OCI-LY3 (cell line): Measurements from ENCODE around the gene TEX19.

Source experiments
- H2AFZ ChIP-seq: fragments of 200-600, 300-600 bp; shearing (Covaris generic); 2 replicates; pipeline ENCODE4 v1.6.0; 2014; ENCODE audit warnings: antibody characterized with exemption, low read depth, low read length
- H3K27ac ChIP-seq: fragments of 200-600, 300-600 bp; sonication (generic); 2 replicates; pipeline ENCODE4 v1.5.1; 2014; ENCODE audit warnings: mild to moderate bottlenecking, low read length, moderate library complexity, mixed read lengths
- H3K27me3 ChIP-seq: fragments of 200-600, 300-600 bp; sonication (generic); 2 replicates; pipeline ENCODE4 v1.6.1; 2014; ENCODE audit warnings: low read depth, low read length, mixed read lengths
- H3K36me3 ChIP-seq: fragments of 200-600, 300-600 bp; sonication (generic); replicated peaks from 2 replicates; pipeline ENCODE3; 2014; ENCODE audit warnings: low read depth, low read length, mixed read lengths
- H3K4me1 ChIP-seq: fragments of 300-600, 200-600 bp; sonication (generic); 2 replicates; pipeline ENCODE4 v1.6.1; 2014; ENCODE audit warnings: low read length, mixed read lengths
- H3K4me2 ChIP-seq: fragments of 200-600, 300-600 bp; sonication (generic); 2 replicates; pipeline ENCODE4 v1.6.1; 2014; ENCODE audit warnings: low read length, mixed read lengths
- H3K4me3 ChIP-seq: fragments of 300-600, 200-600 bp; sonication (generic); 2 replicates; pipeline ENCODE4 v1.5.1; 2014; ENCODE audit warnings: antibody characterized with exemption, mild to moderate bottlenecking, low read length, moderate library complexity
- H3K79me2 ChIP-seq: fragments of 300-600, 200-600 bp; shearing (Covaris generic); 2 replicates; pipeline ENCODE4 v1.6.1; 2014; ENCODE audit warnings: mild to moderate bottlenecking, low read length, mixed read lengths
- H3K9ac ChIP-seq: fragments of 300-600, 200-600 bp; shearing (Covaris generic); 2 replicates; pipeline ENCODE4 v1.6.0; 2014; ENCODE audit warnings: mild to moderate bottlenecking, low read length, moderate library complexity
- H3K9me3 ChIP-seq: fragments of 200-600, 300-600 bp; shearing (Covaris generic); 2 replicates; pipeline ENCODE4 v1.6.1; 2014; ENCODE audit warnings: low read length, mixed read lengths; ENCODE audit not compliant: insufficient read depth
- H4K20me1 ChIP-seq: fragments of 200-600, 300-600 bp; sonication (generic); 2 replicates; pipeline ENCODE4 v1.6.1; 2016; ENCODE audit warnings: low read length, mixed read lengths; ENCODE audit not compliant: insufficient read depth
- EZH2phosphoT487 ChIP-seq: fragments of 200-600 bp; shearing (Covaris generic); IDR thresholded peaks from 2 replicates; pipeline ENCODE4 v1.6.1; 2018; ENCODE audit warnings: antibody characterized with exemption, mixed run types, low read depth
- TF ChIP-seq, protein P1 (sequence below): fragments of 200-600, 300-600 bp; sonication (generic); IDR thresholded peaks from 2 replicates; pipeline ENCODE4 v1.5.1; 2014; ENCODE audit warnings: antibody characterized with exemption, low read length, low read depth

TEX19 gene

DNA sequence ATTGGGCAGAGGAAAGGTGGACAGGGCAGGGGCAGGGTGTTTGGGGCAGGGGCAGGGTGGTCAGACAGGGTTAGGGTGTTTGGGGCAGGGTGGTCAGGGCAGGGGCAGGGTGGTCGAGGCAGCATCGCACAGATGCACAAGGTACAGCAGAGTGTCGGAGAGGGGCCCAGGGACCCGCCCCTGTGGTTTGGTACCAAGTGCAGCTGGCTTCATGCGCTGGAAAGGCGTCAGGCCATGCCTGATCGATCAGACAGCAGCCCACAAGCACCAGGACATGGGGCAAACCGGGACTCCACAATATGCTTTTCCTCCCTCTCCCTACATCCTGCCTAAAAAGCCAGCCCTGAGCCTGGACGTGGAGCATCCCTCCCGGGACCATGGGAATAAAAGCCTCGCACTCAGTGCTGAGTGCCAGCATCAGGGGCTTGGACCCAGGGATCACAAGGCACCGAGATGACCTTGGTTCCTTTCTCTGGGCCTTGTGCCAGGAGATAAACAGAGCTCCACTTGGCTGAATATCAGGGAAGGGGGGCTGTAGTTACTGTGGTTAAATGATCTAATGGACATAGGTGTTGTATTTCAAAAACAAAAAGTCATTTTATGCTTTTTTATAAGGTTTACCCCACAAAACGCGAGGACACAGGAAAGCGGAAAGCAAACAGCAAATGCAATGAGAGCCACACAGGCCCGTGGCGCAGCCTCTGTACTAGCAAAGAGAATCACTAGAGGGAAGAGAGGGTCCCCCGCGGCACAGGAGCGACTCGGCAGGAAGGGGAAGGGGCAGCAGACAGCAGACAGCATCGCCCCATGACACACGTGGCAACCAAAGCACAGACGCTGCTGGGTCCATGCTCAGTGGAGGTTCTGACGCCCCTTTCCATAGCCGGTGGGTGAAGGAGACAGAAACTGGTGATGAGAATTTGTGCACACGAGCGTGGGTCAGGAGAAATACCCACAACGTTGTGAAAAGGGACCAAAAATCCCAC lies 53.8 kb downstream of the TEX19 start:
- Histone ChIP-seq H3K9me3 (no peaks in the 10 kb centered on the region), H3K4me2 (no peak overlapping the region), H3K9ac (no peak overlapping the region), H4K20me1 (peaks cover 13% of the 10 kb centered on the region), H3K4me3 (no peak overlapping the region), H3K27me3 (no peaks in the 10 kb centered on the region), H3K27ac (no peak overlapping the region), H3K4me1 (peaks cover 9% of the 10 kb centered on the region), H2AFZ (no peak overlapping the region), H3K36me3 (no peaks in the 10 kb centered on the region), H3K79me2 (no peaks in the 10 kb centered on the region)
- TF ChIP-seq EZH2phosphoT487 = no peak
- TF ChIP-seq, protein P1, sequence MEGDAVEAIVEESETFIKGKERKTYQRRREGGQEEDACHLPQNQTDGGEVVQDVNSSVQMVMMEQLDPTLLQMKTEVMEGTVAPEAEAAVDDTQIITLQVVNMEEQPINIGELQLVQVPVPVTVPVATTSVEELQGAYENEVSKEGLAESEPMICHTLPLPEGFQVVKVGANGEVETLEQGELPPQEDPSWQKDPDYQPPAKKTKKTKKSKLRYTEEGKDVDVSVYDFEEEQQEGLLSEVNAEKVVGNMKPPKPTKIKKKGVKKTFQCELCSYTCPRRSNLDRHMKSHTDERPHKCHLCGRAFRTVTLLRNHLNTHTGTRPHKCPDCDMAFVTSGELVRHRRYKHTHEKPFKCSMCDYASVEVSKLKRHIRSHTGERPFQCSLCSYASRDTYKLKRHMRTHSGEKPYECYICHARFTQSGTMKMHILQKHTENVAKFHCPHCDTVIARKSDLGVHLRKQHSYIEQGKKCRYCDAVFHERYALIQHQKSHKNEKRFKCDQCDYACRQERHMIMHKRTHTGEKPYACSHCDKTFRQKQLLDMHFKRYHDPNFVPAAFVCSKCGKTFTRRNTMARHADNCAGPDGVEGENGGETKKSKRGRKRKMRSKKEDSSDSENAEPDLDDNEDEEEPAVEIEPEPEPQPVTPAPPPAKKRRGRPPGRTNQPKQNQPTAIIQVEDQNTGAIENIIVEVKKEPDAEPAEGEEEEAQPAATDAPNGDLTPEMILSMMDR = no peak
